DND-41 (cell line): Measurements from ENCODE around the gene NTM.

ENCODE experiments used
- EZH2 ChIP-seq: IDR thresholded peaks from 3 replicates; pipeline ENCODE4 v1.6.1; 2012; ENCODE audit warnings: borderline replicate concordance, low read depth, mild to moderate bottlenecking, moderate library complexity, low read length, inconsistent platforms; ENCODE audit not compliant: severe bottlenecking
- TF ChIP-seq, protein P1 (sequence below): IDR thresholded peaks from 2 replicates; pipeline ENCODE4 v1.5.1; 2012; ENCODE audit warnings: borderline replicate concordance, low read length, moderate library complexity, mild to moderate bottlenecking; ENCODE audit not compliant: poor library complexity, severe bottlenecking; ENCODE audit errors: extremely low read depth

GRCh38 chr11:131750152-131750551 is 379.7 kb downstream of the NTM start:
- no peak for TF ChIP-seq EZH2
- TF ChIP-seq, protein P1, sequence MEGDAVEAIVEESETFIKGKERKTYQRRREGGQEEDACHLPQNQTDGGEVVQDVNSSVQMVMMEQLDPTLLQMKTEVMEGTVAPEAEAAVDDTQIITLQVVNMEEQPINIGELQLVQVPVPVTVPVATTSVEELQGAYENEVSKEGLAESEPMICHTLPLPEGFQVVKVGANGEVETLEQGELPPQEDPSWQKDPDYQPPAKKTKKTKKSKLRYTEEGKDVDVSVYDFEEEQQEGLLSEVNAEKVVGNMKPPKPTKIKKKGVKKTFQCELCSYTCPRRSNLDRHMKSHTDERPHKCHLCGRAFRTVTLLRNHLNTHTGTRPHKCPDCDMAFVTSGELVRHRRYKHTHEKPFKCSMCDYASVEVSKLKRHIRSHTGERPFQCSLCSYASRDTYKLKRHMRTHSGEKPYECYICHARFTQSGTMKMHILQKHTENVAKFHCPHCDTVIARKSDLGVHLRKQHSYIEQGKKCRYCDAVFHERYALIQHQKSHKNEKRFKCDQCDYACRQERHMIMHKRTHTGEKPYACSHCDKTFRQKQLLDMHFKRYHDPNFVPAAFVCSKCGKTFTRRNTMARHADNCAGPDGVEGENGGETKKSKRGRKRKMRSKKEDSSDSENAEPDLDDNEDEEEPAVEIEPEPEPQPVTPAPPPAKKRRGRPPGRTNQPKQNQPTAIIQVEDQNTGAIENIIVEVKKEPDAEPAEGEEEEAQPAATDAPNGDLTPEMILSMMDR, result no peak
